SK-N-SH treated with all-trans-retinoic acid at 6 μM for 48 hours (cell line): ENCODE measurements around the gene LFNG.

Experiments used
- GLIS3 ChIP-seq: fragments of 250-450 bp; sonication (Bioruptor Pico); IDR thresholded peaks from 2 replicates; pipeline ENCODE4 v1.5.0; 2020; ENCODE audit warnings: mild to moderate bottlenecking, moderate library complexity
- PPARA ChIP-seq: fragments of 250-450 bp; sonication (Bioruptor Pico); IDR thresholded peaks from 2 replicates; pipeline ENCODE4 v1.5.0; 2020; ENCODE audit warnings: mild to moderate bottlenecking, borderline replicate concordance
- RARB ChIP-seq: fragments of 250-450 bp; sonication (Bioruptor Pico); IDR thresholded peaks from 2 replicates; pipeline ENCODE4 v1.8.0; 2021; ENCODE audit warnings: mild to moderate bottlenecking, moderate library complexity
- TCF4 ChIP-seq: fragments of 250-450 bp; sonication (Bioruptor Pico); IDR thresholded peaks from 2 replicates; pipeline ENCODE4 v1.8.0; 2021; ENCODE audit warnings: mild to moderate bottlenecking, moderate library complexity, borderline replicate concordance
- ZFP30 ChIP-seq: fragments of 450-650 bp; formaldehyde crosslinking; IDR thresholded peaks from 2 replicates; pipeline ENCODE4 v1.5.0; 2022; ENCODE audit warnings: mild to moderate bottlenecking, moderate library complexity
- ZNF565 ChIP-seq: fragments of 450-650 bp; formaldehyde crosslinking; conservative IDR thresholded peaks from 2 replicates; pipeline ENCODE4 v1.5.0; 2020; ENCODE audit warnings: low read depth, mild to moderate bottlenecking, moderate library complexity
- ZNF8 ChIP-seq: fragments of 450-650 bp; formaldehyde crosslinking; IDR thresholded peaks from 2 replicates; pipeline ENCODE4 v1.5.0; 2020; ENCODE audit warnings: mild to moderate bottlenecking, moderate library complexity
- TF ChIP-seq, protein P1 (sequence below): fragments of 250-450 bp; sonication (Bioruptor Pico); IDR thresholded peaks from 2 replicates; pipeline ENCODE4 v1.8.0; 2020; ENCODE audit warnings: mild to moderate bottlenecking, moderate library complexity, borderline replicate concordance
- TF ChIP-seq, protein P2 (sequence below): fragments of 250-450 bp; sonication (Bioruptor Pico); IDR thresholded peaks from 2 replicates; pipeline ENCODE4 v1.5.1; 2020; ENCODE audit warnings: low read depth, mild to moderate bottlenecking, moderate library complexity
- TF ChIP-seq, protein P3 (sequence below): fragments of 250-450 bp; sonication (Bioruptor Pico); IDR thresholded peaks from 2 replicates; pipeline ENCODE4 v1.8.0; 2021; ENCODE audit warnings: low read depth, mild to moderate bottlenecking, moderate library complexity, borderline replicate concordance
- TF ChIP-seq, protein P4 (sequence below): fragments of 250-450 bp; sonication (Bioruptor Pico); IDR thresholded peaks from 2 replicates; pipeline ENCODE4 v1.5.0; 2020; ENCODE audit warnings: mild to moderate bottlenecking, moderate library complexity

DNA sequence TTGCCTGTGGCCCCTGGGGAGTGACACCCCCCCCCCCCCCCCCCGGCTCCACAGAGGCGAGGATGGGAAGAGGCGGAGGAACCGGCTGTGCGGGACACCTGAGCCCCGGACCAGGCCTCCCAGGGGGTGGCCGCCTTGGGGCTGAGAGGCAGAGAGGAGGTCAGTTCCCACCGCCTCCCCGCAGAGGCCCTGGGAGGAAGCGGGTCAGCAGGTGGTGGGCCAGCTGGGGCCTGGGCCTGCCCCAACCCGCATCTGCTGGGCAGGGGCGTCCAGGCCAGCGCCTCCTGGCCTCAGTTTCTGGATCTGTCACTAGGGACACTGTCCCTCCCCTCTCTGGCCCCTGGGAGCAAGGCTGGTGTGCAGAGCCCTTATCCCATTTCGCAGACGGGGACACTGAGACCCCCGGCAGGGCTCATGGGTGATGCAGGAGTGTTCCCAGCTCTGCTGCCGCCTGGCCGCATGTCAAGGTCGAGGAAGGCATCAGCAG lies 14.6 kb upstream of the LFNG start:
- TF ChIP-seq, protein P1, sequence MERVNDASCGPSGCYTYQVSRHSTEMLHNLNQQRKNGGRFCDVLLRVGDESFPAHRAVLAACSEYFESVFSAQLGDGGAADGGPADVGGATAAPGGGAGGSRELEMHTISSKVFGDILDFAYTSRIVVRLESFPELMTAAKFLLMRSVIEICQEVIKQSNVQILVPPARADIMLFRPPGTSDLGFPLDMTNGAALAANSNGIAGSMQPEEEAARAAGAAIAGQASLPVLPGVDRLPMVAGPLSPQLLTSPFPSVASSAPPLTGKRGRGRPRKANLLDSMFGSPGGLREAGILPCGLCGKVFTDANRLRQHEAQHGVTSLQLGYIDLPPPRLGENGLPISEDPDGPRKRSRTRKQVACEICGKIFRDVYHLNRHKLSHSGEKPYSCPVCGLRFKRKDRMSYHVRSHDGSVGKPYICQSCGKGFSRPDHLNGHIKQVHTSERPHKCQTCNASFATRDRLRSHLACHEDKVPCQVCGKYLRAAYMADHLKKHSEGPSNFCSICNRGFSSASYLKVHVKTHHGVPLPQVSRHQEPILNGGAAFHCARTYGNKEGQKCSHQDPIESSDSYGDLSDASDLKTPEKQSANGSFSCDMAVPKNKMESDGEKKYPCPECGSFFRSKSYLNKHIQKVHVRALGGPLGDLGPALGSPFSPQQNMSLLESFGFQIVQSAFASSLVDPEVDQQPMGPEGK (CRISPR knock-in tag), result no peak
- TF ChIP-seq TCF4 (CRISPR knock-in tag) (no peak), ZNF8 (CRISPR knock-in tag) (no peak), ZFP30 (CRISPR knock-in tag) (no peak), GLIS3 (CRISPR knock-in tag) (no peak), RARB (no peak), PPARA (CRISPR knock-in tag) (no peak), ZNF565 (CRISPR knock-in tag) (no peak)
- TF ChIP-seq, protein P2, sequence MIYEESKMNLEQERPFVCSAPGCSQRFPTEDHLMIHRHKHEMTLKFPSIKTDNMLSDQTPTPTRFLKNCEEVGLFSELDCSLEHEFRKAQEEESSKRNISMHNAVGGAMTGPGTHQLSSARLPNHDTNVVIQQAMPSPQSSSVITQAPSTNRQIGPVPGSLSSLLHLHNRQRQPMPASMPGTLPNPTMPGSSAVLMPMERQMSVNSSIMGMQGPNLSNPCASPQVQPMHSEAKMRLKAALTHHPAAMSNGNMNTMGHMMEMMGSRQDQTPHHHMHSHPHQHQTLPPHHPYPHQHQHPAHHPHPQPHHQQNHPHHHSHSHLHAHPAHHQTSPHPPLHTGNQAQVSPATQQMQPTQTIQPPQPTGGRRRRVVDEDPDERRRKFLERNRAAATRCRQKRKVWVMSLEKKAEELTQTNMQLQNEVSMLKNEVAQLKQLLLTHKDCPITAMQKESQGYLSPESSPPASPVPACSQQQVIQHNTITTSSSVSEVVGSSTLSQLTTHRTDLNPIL (CRISPR knock-in tag), result no peak
- TF ChIP-seq, protein P3, sequence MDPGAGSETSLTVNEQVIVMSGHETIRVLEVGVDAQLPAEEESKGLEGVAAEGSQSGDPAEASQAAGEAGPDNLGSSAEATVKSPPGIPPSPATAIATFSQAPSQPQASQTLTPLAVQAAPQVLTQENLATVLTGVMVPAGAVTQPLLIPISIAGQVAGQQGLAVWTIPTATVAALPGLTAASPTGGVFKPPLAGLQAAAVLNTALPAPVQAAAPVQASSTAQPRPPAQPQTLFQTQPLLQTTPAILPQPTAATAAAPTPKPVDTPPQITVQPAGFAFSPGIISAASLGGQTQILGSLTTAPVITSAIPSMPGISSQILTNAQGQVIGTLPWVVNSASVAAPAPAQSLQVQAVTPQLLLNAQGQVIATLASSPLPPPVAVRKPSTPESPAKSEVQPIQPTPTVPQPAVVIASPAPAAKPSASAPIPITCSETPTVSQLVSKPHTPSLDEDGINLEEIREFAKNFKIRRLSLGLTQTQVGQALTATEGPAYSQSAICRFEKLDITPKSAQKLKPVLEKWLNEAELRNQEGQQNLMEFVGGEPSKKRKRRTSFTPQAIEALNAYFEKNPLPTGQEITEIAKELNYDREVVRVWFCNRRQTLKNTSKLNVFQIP (CRISPR knock-in tag), result no peak
- TF ChIP-seq, protein P4, sequence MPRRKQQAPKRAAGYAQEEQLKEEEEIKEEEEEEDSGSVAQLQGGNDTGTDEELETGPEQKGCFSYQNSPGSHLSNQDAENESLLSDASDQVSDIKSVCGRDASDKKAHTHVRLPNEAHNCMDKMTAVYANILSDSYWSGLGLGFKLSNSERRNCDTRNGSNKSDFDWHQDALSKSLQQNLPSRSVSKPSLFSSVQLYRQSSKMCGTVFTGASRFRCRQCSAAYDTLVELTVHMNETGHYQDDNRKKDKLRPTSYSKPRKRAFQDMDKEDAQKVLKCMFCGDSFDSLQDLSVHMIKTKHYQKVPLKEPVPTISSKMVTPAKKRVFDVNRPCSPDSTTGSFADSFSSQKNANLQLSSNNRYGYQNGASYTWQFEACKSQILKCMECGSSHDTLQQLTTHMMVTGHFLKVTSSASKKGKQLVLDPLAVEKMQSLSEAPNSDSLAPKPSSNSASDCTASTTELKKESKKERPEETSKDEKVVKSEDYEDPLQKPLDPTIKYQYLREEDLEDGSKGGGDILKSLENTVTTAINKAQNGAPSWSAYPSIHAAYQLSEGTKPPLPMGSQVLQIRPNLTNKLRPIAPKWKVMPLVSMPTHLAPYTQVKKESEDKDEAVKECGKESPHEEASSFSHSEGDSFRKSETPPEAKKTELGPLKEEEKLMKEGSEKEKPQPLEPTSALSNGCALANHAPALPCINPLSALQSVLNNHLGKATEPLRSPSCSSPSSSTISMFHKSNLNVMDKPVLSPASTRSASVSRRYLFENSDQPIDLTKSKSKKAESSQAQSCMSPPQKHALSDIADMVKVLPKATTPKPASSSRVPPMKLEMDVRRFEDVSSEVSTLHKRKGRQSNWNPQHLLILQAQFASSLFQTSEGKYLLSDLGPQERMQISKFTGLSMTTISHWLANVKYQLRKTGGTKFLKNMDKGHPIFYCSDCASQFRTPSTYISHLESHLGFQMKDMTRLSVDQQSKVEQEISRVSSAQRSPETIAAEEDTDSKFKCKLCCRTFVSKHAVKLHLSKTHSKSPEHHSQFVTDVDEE (CRISPR knock-in tag), result no peak
